ENCODE data around the gene SEPTIN6.

DNA sequence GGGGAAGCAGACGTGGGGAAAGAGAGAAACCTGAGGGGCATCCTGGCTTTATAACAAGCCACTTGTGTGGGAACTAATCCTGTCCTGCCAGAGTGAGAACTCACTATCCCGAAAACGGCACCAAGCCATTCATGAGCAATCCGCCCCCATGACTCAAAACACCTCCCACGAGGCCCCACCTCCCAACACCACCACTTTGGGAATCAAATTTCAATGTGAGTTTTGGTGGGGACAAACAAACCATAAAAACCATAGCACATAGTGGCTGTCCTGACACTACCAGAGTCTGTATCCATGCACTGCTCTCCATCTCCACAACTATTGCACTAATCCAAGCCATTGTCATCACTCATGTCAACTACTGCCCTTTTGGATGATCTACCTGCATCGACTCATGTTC is 28.5 kb upstream of the SEPTIN6 start:
- TF ChIP-seq, protein P1, sequence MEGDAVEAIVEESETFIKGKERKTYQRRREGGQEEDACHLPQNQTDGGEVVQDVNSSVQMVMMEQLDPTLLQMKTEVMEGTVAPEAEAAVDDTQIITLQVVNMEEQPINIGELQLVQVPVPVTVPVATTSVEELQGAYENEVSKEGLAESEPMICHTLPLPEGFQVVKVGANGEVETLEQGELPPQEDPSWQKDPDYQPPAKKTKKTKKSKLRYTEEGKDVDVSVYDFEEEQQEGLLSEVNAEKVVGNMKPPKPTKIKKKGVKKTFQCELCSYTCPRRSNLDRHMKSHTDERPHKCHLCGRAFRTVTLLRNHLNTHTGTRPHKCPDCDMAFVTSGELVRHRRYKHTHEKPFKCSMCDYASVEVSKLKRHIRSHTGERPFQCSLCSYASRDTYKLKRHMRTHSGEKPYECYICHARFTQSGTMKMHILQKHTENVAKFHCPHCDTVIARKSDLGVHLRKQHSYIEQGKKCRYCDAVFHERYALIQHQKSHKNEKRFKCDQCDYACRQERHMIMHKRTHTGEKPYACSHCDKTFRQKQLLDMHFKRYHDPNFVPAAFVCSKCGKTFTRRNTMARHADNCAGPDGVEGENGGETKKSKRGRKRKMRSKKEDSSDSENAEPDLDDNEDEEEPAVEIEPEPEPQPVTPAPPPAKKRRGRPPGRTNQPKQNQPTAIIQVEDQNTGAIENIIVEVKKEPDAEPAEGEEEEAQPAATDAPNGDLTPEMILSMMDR (conservative IDR thresholded peaks at IDR 0.05 in 1 of 2, IDR thresholded peaks at IDR 0.05 in 1 of 2; ENCODE audit: extremely low read depth in 1 of 2, insufficient read depth in 1 of 2, low read depth in 1 of 2, low read length in 2 of 2), result no peak
- no peak for TF ChIP-seq EZH2 (IDR thresholded peaks at IDR 0.05; ENCODE audit: borderline replicate concordance, low read length)
